ENCODE data around the gene TNXB.

TNXB gene

DNA sequence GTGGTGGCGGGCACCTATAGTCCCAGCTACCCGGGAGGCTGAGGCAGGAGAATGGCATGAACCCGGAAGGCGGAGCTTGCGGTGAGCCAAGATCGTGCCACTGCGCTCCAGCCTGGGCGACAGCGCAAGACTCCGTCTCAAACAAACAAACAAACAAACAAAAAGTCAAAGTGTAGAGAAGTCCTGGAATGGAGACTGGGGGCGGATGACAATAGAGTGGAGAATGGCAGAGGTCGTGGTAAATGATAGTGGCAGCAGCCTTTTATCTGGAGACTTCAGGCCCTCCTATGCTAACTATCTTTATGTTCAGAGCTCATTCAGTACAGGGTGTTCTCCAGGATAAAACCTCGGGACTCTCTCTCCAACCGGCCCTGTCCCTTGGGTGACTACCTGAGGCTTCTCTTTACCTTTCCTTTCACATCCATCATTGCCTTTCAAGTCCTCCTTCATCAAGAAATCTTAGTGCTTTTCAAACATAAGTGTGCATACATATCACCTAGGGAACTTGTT is 22.4 kb upstream of the TNXB start:
- DNase-seq = no peak
- Histone ChIP-seq H3K4me1 (peaks cover 0 to 33% (median 26%) of the 10 kb centered on the region in 4 donors), H3K27ac (no peak overlapping the region), H3K9me3 (no peaks in the 10 kb centered on the region), H3K36me3 (peaks cover 0 to 6% (median under 1%) of the 10 kb centered on the region in 3 donors), H3K4me3 (no peak overlapping the region), H3K27me3 (no peaks in the 10 kb centered on the region)
- no peak for TF ChIP-seq CTCF (IDR thresholded peaks at IDR 0.05)
- intact Hi-C loops (cut with DNase I; ENCODE audit: low total_unique reads) = no loop called here

- intact Hi-C loops (cut with DNase I; ENCODE audit: low total_unique reads) = no loop called here
- Histone ChIP-seq H3K36me3 (peaks cover 17 to 25% (median 19%) of the 10 kb centered on the region in 3 donors), H3K4me1 (peaks cover 0 to 43% (median 34%) of the 10 kb centered on the region in 4 donors), H3K27ac (peak overlapping the region; percentile 68 to 89), H3K4me3 (peak overlapping the region; percentile 65 to 94), H3K27me3 (no peaks in the 10 kb centered on the region), H3K9me3 (no peaks in the 10 kb centered on the region)
- no peak for DNase-seq
- no peak for TF ChIP-seq CTCF (IDR thresholded peaks at IDR 0.05)
Measured at GRCh38 chr6:32129297-32130088, 20.4 kb upstream of the TNXB start.

- intact Hi-C loops (cut with DNase I; ENCODE audit: low total_unique reads) = no loop called here
- Histone ChIP-seq H3K36me3 (peaks cover 23 to 31% (median 25%) of the 10 kb centered on the region in 3 donors), H3K4me1 (peaks cover 0 to 43% (median 34%) of the 10 kb centered on the region in 4 donors), H3K4me3 (peak overlapping the region; percentile 65 to 94), H3K27me3 (no peaks in the 10 kb centered on the region), H3K9me3 (no peaks in the 10 kb centered on the region), H3K27ac (peak overlapping the region; percentile 68 to 89)
- DNase-seq = peak in 1 of 2 donors; percentile 69
- no peak for TF ChIP-seq CTCF (IDR thresholded peaks at IDR 0.05)
Measured at GRCh38 chr6:32128751-32129296, 19.7 kb upstream of the TNXB start.

- Histone ChIP-seq H3K4me3 (peak within 1 kb of the TSS; percentile 65 to 94), H3K36me3 (peaks cover 31 to 40% (median 32%) of the 10 kb centered on the region in 3 donors), H3K27ac (peak within 1 kb of the TSS; percentile 89 to 93), H3K27me3 (no peaks in the 10 kb centered on the region), H3K9me3 (no peaks in the 10 kb centered on the region), H3K4me1 (peaks cover 0 to 43% (median 34%) of the 10 kb centered on the region in 4 donors)
- DNase-seq = peak; percentile 100
- intact Hi-C loops (cut with DNase I; ENCODE audit: low total_unique reads) = no loop called here
- TF ChIP-seq CTCF (IDR thresholded peaks at IDR 0.05) = no peak
Measured at GRCh38 chr6:32127717-32128592, 18.8 kb upstream of the TNXB start, which contains the start of gene ATF6B. ATF6B (minus strand) TSS chr6:32128246; CDS start chr6:32128207, 39 bp downstream.

DNA sequence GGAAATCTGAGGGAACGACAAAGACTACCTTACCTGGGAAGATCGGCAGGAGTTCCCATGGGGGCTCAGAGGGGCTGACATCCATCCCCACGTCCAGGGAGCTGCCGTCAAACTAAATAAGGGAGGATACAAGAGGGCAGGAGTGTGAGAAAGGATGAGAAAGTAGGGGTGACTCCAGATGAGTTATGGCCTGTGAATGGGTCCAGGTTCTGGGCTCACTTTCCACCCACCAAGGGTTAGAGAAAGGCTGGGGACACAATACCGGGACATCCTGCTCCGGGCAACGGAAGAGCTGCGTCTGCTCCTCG is 18.2 kb upstream of the TNXB start:
- H3K9me3 ChIP-seq = no peaks in the 10 kb centered on the region
- H3K4me1 ChIP-seq = peaks cover 0 to 43% (median 34%) of the 10 kb centered on the region in 4 donors
- TF ChIP-seq CTCF (IDR thresholded peaks at IDR 0.05) = no peak
- peak overlapping the region; percentile 65 to 94 for H3K4me3 ChIP-seq
- intact Hi-C loops (cut with DNase I; ENCODE audit: low total_unique reads) = no loop called here
- no peaks in the 10 kb centered on the region for H3K27me3 ChIP-seq
- no peak for DNase-seq
- H3K36me3 ChIP-seq = peaks cover 35 to 46% (median 38%) of the 10 kb centered on the region in 3 donors
- peak overlapping the region; percentile 89 to 93 for H3K27ac ChIP-seq

Measured in tibial artery (tissue), 4 donors.